Measurements from ENCODE around the gene LUC7L. TPM values are rescaled to one million over a fixed set of nuclear protein-coding genes. Genes with fewer than 3 reads are reported as not detected.

Gene LUC7L, protein sequence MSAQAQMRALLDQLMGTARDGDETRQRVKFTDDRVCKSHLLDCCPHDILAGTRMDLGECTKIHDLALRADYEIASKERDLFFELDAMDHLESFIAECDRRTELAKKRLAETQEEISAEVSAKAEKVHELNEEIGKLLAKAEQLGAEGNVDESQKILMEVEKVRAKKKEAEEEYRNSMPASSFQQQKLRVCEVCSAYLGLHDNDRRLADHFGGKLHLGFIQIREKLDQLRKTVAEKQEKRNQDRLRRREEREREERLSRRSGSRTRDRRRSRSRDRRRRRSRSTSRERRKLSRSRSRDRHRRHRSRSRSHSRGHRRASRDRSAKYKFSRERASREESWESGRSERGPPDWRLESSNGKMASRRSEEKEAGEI
- total RNA-seq, result 10 to 100 TPM; 30.3 to 30.6 TPM

GRCh38 chr16:228852-229730 is at the start of gene LUC7L:
Gene LUC7L (minus strand): TSS chr16:229449. CDS start chr16:229339, 110 bp downstream.

GRCh38 chr16:275786-276232 is 46.6 kb upstream of the LUC7L start, which contains the start of gene RGS11:
Gene RGS11 (minus strand): TSS chr16:275944. CDS start chr16:275911, 33 bp downstream.

DNA sequence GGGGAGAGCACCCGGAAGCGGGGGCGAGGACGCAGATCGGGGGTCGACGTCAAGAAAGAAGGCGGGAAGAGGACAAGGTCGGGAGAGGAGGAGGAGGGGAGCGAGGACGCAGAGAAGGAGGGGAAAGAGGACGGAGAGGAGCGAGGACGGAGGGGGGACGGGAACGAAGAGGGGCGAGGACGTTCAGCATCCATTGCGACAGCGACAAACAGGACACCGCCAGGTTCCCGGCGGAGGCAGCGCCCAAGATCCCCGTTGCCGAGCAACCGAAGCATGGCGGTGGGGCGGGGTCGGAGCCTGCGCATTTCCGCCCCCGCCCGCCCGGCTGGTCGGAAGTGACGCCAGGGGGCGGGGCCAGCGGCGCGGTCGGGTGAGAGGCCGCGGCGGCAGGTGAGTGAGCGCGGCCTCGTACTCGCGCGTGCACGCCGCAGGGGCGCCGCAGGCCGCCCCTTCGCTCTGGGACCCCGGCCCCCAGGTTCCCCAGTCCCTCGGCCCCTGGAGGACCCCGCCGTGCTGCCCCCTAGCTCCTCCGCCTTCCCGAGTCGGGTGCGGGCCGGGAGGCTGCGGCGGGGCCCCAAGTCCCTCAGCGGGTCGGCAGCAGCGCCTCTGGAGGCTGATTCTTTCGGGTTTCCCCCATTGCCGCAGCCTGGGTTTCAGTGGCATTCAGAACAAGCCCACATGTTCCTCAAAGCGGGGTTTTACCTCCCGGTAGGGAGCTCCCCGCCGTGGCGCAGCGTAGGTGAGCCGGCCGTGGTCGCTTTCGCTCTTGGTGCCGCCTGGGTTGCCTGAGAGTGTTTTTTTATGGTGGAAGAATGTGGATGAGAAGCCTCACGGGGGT is 5.4 kb upstream of the LUC7L start, which contains the start of gene FAM234A:
Gene FAM234A (plus strand): TSS at position 354 of the 838 bp plus-strand sequence. CDS start 19,593 bp downstream, outside the sequence.

DNA sequence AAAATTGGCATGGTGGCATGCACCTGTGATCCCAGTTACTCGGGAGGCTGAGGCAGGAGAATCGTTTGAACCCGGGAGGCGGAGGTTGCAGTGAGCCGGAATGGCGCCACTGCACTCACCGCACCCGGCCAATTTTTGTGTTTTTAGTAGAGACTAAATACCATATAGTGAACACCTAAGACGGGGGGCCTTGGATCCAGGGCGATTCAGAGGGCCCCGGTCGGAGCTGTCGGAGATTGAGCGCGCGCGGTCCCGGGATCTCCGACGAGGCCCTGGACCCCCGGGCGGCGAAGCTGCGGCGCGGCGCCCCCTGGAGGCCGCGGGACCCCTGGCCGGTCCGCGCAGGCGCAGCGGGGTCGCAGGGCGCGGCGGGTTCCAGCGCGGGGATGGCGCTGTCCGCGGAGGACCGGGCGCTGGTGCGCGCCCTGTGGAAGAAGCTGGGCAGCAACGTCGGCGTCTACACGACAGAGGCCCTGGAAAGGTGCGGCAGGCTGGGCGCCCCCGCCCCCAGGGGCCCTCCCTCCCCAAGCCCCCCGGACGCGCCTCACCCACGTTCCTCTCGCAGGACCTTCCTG is 49.1 kb downstream of the LUC7L start, which contains the start of gene HBQ1:
Gene HBQ1 (plus strand): TSS at position 359 of the 575 bp plus-strand sequence. CDS start 28 bp downstream, at position 387.

GRCh38 chr16:176477-177382 is 52.5 kb downstream of the LUC7L start, which contains the start of gene HBA1:
Gene HBA1 (plus strand): TSS chr16:176680. CDS start chr16:176717, 37 bp downstream.

DNA sequence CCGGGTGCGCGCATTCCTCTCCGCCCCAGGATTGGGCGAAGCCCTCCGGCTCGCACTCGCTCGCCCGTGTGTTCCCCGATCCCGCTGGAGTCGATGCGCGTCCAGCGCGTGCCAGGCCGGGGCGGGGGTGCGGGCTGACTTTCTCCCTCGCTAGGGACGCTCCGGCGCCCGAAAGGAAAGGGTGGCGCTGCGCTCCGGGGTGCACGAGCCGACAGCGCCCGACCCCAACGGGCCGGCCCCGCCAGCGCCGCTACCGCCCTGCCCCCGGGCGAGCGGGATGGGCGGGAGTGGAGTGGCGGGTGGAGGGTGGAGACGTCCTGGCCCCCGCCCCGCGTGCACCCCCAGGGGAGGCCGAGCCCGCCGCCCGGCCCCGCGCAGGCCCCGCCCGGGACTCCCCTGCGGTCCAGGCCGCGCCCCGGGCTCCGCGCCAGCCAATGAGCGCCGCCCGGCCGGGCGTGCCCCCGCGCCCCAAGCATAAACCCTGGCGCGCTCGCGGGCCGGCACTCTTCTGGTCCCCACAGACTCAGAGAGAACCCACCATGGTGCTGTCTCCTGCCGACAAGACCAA is 56.8 kb downstream of the LUC7L start, which contains the start of gene HBA2:
Gene HBA2 (plus strand): TSS at position 503 of the 568 bp plus-strand sequence. CDS start 37 bp downstream, at position 540.

DNA sequence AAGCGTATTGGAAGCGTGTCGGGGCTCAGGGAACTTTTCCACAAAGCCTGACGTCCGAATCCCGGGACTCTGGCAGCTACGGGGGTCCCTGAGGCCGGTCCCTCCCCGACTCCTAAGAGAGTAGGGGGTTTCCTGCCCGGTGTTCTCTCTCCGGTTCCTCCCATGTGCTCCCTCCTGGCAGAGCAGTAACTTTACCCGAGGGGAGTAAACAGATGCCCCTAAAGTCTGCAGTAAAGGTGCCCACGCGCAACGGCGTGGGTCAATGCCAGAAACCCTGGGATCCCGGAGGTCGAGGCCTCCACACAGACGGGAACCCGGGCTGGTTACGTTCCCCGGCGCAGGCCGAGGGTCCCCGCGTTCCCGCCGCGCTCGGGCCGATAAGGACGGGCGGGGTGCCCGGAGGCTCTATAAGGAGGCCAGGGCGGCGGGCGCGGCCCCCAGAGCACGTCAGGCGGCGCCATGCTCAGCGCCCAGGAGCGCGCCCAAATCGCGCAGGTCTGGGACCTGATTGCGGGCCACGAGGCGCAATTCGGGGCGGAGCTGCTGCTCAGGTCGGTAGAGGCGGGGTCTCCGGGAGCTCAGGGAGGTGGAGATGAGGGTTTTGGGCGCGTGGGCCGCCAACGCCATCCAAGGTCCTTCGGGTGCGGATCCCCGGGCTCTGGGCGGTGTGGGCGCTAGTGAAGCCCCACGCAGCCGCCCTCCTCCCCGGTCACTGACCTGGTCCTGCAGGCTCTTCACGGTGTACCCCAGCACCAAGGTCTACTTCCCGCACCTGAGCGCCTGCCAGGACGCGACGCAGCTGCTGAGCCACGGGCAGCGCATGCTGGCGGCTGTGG is 63.5 kb downstream of the LUC7L start, which contains the start of gene HBM:
Gene HBM (plus strand): TSS at position 440 of the 836 bp plus-strand sequence. CDS start 20 bp downstream, at position 460.

DNA sequence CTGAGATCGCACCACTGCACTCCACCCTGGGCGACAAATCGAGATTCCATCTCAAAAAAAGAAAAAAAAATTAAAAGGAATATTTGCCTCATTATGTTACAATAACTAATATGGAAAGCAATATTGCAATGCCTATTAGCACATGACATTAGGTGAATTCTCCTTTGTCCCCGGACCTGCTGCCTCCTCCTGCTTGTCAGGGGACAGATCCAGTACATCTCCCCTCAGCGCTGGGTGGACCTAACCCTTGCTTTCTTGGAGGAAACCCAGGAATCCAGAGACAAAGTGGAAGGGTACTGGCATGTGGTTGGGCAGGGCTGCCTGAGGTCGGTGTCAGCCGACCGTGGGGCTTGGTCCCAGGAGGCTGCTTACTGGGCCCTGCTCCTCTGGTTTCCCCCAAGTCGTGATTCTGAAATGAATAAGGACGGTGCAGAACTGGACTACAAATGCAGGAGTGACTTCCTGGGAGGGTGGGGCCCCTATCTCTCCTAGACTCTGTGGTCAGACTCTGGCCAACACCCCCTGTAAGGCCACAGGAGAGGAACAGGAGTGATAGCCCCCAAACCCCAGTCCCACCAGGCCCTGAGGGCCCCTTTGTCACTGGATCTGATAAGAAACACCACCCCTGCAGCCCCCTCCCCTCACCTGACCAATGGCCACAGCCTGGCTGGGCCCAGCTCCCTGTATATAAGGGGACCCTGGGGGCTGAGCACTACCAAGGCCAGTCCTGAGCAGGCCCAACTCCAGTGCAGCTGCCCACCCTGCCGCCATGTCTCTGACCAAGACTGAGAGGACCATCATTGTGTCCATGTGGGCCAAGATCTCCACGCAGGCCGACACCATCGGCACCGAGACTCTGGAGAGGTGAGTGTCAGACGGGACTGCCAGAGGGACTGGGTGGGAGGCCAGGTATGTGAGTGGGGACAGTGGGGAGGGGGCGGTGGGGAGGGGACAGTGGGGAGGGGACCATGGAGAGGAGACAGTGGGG is 76.8 kb downstream of the LUC7L start, which contains the start of gene HBZ:
Gene HBZ (plus strand): TSS at position 504 of the 988 bp plus-strand sequence. CDS start 266 bp downstream, at position 770.

Small RNAs within 50 kb of the gene (small RNA-seq; reads per million reads assigned to genes)
- gene RF00019, result 0 reads per million in 2 donors

Other genes starting within 250 kb of the LUC7L start
- gene POLR3K, start 175.8 kb downstream of the LUC7L start, total RNA-seq, result 10 to 100 TPM in 1 of 2 donors, 1 to 10 TPM in 1; 3.1 to 13.3 TPM
- 10 to 100 TPM; 18.2 to 25.3 TPM for gene SNRNP25, start 175.6 kb downstream of the LUC7L start, total RNA-seq
- 10 to 100 TPM; 16.5 to 26.0 TPM for gene RHBDF1, start 156.8 kb downstream of the LUC7L start, total RNA-seq
- 100 to 1,000 TPM in 1 of 2 donors, 10 to 100 TPM in 1; 84.3 to 138 TPM for gene MPG, start 151.2 kb downstream of the LUC7L start, total RNA-seq
- gene NPRL3, start 90.8 kb downstream of the LUC7L start, total RNA-seq, result 10 to 100 TPM in 1 of 2 donors, 1 to 10 TPM in 1; 7.9 to 13.3 TPM
- gene HBZ, start 76.8 kb downstream of the LUC7L start, total RNA-seq, result not detected
- gene HBM, start 63.5 kb downstream of the LUC7L start, total RNA-seq, result not detected
- gene HBA2, start 56.6 kb downstream of the LUC7L start, total RNA-seq, result not detected
- not detected for gene HBA1, start 52.8 kb downstream of the LUC7L start, total RNA-seq
- 1 to 10 TPM; 1.3 to 1.4 TPM for gene HBQ1, start 49.0 kb downstream of the LUC7L start, total RNA-seq
- gene FAM234A, start 5.4 kb upstream of the LUC7L start, total RNA-seq, result 100 to 1,000 TPM in 1 of 2 donors, 10 to 100 TPM in 1; 68.9 to 126 TPM
- 1 to 10 TPM in 1 of 2 donors, under 1 TPM in 1; 0.33 to 2.1 TPM for gene RGS11, start 46.5 kb upstream of the LUC7L start, total RNA-seq
- not detected for gene ARHGDIG, start 51.1 kb upstream of the LUC7L start, total RNA-seq
- not detected for gene PDIA2, start 53.7 kb upstream of the LUC7L start, total RNA-seq
- gene AXIN1, start 123.3 kb upstream of the LUC7L start, total RNA-seq, result 10 to 100 TPM; 18.9 to 28.6 TPM
- 10 to 100 TPM; 63.0 to 85.9 TPM for gene MRPL28, start 141.1 kb upstream of the LUC7L start, total RNA-seq
- 10 to 100 TPM; 63.3 to 90.9 TPM for gene PGAP6, start 152.5 kb upstream of the LUC7L start, total RNA-seq
- 100 to 1,000 TPM; 128 to 155 TPM for gene NME4, start 167.8 kb upstream of the LUC7L start, total RNA-seq
- gene DECR2, start 172.4 kb upstream of the LUC7L start, total RNA-seq, result 10 to 100 TPM; 15.3 to 22.0 TPM
- gene RAB11FIP3, start 196.2 kb upstream of the LUC7L start, total RNA-seq, result 10 to 100 TPM; 15.3 to 21.7 TPM

Measured in melanocyte of skin (primary cell).